Stimulated activated CD4-positive, alpha-beta T cell treated with anti-CD3 and anti-CD28 coated beads, Interleukin-15, amount 100 ng/mL, for 1 hour (primary cell): Measurements from ENCODE around the gene MIS18A.
"Not testable (repeated sequence)": the region's sequence is repeated elsewhere in the genome, so short reads cannot be mapped to it uniquely, and the experiment has no call there.

ENCODE experiments used
- DNase-seq, 2 donors: peaks; one replicate each; pipeline ENCODE4 v3.0.0-alpha.2; 2020; ENCODE audit warnings: low read depth in 1 of 2, low spot score in 1 of 2

The MIS18A gene, protein sequence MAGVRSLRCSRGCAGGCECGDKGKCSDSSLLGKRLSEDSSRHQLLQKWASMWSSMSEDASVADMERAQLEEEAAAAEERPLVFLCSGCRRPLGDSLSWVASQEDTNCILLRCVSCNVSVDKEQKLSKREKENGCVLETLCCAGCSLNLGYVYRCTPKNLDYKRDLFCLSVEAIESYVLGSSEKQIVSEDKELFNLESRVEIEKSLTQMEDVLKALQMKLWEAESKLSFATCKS

DNA sequence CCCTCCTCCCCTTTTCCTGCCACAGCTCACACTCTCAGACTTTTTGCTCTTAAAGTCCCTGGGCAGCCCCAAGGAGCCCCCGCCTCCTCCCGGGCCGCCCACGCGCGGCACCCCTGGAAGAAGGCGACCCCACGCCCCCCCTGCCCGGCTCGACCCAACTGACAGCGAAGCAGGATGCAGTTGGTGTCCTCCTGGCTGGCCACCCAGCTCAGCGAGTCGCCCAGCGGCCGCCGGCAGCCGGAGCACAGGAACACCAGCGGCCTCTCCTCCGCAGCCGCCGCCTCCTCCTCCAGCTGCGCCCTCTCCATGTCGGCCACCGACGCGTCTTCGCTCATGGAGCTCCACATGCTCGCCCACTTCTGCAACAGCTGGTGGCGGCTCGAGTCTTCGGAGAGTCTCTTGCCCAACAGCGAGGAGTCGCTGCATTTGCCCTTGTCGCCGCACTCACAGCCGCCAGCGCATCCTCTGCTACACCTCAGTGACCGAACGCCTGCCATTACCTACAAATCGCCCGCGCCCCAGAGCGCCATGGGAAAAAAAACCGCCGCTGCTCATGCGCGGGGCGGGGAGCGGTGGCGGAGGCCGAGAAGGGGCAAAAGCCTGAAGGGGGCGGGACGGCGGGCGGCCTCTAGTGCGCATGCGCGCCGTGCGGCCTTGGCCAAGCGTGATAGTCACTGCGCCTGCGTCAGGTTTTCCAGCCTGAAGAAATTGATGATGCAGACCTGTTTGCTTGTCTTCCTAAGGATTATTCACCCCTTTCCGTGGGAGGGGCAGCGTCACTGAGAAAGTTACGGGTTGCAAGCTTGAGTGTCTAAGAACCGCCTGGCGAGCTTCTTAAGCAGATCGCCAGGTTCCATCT is at the start of gene MIS18A:
MIS18A (minus strand) TSS at position 532 of the 859 bp plus-strand sequence; CDS start at position 497, 35 bp downstream.
- DNase-seq, result peak; percentile 97 to 98

DNA sequence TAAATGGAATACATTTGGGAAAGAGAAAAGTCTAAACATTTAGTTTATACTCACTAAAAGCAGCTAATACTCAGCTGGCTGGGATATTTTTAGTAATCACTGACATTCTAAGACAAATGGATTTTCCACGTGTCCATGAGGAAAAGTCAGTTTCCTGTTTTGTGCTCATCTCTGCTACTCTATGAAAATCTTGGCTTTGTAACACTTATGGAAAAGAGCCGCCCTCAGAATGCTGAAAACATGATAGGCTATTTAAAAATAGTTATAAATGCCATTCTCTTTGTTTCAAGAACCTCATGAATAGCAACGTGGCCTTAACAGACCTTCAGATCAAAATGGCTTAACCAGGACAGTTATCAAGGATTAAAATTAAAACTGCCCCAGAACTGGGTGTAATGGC is 49.7 kb upstream of the MIS18A start:
- DNase-seq, result no peak

DNA sequence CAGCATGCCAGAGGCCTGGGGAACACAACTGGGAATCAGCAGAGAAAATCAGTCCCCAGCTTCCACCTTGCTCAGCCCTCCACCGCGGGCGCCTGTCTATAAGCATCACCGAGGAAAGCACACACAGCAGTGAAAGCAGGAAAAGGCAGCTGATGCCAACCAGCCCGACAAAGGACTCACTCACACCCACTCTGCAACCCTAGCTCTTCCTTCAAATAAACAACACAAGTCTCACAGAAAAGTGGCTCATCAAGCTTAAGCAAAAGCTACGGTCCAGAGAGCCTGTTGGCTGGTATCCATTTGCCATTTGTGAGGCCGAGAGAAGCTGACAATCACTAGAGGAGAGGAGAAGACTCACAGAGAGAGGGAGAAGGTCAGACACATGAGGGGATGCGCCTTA is 46.9 kb upstream of the MIS18A start:
- no peak for DNase-seq

DNA sequence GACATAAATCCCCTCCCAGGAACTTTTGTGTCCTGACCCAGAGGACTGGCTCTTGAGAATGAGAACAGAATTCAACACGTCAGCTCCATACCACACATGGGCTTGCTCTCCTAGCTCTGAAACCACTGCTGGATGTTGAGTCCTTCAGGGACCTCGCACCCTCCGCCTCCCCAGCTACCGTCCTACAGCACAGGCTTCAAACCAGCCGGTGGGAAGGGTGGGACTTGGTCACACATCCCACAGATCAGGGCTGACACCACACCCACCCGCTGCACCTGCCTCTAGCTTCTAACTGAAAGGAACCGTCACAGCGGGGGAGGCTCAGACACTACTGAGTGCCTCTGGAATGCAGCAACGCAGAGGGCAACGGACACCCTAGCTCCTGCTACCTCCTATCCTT is 43.8 kb upstream of the MIS18A start:
- DNase-seq, result no peak

DNA sequence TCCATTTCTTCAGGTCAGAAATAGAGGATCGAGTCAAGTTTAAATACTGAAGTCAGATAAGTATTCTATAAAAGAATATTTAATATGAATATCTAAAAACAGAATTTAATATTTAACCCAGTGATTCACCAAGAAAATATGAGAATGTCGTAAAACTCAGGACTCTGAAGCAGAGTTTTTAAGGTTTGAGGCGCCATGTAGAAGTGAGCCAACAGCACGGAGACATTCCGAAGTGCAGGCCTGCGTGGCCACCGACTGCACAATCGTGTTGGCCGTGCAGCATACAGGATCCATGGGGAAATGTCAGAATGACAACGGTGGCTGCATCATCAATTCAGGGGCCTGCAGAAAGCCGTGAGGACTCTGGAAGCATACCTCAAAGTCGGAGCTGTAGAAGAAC is 43.3 kb upstream of the MIS18A start:
- DNase-seq, result no peak

DNA sequence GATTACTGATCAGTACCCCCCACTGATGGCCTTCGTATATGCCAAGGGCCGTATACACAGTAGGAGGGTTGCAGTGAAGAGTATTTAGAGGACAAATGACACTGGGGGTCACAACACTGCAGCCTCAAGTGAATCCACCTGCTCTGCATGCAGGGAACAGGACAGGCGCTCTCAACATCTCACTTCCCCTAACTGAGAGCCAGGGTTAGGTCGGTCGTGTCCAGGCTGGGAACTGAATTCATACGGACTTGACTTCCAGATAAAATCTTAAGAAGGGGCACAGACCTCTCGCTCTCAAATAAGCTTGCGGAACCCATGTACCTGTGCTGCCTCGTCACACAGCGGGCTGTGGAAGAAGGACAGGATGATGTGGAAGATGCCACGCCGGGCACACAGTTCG is 42.6 kb upstream of the MIS18A start:
- DNase-seq, result no peak

DNA sequence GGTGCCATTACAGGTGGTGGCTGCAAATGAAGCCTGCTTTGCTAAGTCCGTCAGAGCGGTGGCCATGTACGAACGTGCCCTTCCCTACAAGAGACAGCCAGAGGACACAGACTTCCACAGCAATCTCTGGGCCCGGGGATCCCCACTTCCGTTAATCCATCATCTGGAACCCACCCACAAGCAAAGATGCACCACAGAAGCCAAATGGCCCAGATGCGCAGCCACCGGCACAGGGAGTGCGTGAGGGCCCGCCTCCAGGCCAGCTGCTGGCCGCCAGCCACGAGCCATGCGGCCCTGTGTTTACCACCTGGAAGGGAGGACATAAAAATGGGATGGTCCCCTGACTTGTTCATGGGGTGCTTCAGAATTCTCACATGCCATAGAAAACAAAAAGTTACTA is 41.9 kb upstream of the MIS18A start:
- DNase-seq, result no peak

DNA sequence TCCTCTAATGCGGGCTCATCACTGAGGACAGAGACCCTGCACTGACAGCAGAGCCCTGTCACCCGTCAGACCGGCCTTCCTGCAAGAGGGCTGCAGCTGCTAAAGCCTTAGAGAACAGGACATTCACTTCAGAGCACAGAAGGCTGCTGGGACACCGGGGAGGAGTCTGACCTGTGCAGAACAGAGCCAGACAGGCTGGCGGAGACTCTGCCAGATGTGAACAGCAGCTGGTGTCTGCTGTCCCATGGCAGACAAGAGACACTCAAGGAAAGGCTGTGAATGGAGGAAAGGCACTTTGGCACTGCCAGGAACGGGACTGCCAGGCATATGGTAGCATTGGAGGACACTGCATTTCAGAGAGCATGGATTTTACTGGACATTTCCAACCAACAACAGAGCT is 41.2 kb upstream of the MIS18A start:
- DNase-seq, result no peak

DNA sequence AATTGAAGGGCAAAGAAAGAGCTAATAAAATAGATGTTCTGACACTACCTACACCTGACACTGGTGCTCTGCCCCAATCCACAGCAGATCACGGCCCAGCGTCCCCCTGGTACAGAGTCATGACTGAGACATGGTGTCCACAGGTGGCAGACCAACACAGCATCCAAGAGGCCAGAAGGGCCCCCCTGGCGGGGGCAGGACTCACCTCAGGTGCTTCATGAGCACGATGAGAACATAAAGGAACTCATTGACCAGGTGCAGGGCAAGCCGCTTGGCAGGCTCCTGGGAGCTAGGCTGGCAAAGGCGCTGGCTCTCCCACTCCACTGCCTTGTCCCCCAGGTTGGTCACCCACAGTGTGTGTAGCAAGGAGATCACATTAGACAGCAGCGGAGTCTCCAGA is 40.2 kb upstream of the MIS18A start:
- no peak for DNase-seq

DNA sequence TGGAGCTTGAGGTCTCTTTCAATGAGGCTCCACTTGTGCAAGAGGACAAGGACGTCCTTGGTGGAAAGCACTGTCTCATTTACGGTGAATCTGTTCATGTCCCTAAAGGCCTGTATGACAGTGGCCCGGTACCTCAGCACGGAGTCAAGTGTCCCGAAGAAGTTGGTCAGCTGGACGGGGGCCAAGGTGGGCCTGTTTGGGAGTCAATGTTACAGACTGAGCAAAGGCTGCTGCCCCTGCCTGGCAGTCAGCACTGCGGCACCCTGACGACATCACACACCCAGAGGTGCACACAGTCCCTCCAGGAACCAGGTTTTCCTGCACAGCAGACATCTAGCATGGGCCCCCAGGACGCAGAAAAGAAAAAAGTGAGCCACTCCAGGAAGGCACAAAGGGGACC is 38.9 kb upstream of the MIS18A start:
- no peak for DNase-seq

DNA sequence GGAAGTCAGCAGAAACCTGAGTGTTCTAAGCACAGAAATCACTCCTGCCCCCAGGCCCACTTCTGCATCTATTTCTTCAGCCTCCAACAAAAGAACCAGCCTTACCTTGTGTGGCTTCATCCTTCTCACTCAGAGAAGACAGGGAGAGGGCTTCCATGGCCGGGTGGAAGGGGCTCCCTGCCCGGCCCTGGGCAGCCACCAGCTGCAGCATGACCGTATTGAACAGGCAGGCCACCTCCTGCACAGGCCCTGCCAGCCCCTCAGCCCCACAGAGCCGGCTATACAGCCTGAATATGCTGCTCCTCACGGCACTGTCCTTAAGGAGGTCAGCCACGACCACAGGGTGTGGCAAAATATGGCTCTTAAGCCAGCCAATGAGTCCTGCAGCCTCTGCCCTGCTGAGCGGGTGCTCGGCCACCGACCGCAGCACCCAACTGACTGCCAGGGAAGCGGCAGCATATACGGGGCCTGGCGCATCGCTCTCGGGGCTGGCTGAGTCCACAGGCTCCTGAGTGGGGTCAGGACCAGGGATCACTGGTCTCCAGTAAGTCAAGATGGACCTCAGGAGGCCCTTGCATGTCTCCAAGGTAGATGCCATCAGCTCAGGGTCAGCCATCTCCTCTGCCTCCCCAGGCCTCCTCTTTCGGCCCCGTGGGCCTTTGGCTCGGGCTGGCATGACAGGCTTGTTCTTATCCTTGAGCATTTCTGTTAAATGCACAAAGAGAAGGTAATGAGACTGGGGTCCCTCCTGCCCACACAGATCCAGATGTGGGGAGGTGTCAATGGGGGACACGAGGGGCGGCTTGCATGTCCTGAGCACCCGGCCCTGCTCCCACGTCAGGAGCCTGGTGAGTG is 37.7 kb upstream of the MIS18A start:
- DNase-seq, result no peak

DNA sequence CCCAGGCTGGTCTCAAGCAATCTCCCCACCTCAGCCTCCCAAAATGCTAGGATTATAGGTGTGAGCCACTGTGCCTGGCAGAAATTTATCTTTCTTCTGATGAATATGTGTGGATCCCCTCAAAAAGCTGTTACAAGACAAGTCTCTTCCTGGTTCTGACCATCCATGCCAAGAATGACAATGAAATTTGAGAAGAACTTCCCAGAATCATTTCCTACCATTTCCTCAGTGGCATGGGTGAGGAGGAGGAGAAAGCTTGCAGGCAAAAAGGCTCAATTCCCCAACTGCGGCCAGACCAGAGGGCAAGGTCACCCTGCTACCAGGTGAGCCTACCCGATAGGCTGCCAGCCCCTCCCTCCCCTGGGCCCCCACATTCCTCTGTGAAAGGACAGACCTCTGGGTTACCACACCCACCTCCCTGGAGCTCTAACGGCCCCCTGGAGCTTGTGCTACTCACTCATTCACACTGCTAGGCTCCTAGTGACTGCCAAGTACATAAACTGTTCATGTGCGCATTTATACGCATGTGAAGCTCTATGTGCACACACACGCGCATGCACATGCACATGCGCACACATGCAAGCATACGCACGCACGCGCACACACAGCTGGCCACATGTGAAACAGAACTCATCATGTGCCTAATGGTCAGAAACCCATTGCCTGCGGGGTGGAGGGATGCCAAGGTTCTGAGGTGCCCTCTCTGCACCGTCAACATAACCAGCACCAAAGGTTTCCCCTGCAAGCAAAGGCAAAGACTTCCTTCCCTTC is 36.8 kb upstream of the MIS18A start:
- DNase-seq, result no peak

DNA sequence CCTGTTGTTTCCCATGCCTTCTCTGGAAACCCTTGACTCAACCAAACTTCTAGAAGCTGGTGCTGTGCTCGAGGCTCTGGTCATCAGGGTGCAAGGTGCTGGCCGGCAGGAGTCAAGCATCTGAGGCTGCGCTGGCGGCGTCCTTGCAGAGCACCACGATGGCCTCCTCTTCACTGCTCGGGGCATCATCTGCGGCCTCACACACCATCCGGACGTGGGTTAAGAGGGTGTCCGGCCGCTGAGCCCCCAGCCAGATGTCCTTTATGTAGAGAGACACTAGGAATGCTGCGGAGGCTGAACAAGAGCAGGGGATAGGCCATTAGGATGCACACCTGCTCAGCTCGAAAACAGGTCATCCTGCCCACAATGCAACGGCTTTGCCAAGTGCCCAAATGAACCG is 36.0 kb upstream of the MIS18A start:
- no peak for DNase-seq

DNA sequence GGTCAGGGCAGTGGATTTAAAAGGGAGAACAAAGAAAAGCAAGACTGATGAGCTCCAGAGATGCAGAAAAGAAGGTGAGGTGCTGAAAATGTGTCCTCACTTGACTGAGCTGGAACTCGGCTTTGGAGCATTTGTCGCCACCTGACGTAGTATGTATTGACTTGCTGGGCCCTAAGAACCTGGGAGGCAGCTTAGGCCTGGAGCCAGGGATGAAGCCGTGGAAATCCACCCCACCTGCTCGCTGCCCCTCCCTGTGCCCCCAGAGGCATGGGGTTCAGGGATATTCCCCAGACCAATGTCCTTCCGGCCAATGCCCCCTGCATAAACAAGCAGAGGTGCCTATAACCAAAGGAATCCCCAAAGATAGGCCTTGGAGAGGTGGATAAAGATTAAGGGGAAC is 34.1 kb upstream of the MIS18A start:
- DNase-seq, result no peak

DNA sequence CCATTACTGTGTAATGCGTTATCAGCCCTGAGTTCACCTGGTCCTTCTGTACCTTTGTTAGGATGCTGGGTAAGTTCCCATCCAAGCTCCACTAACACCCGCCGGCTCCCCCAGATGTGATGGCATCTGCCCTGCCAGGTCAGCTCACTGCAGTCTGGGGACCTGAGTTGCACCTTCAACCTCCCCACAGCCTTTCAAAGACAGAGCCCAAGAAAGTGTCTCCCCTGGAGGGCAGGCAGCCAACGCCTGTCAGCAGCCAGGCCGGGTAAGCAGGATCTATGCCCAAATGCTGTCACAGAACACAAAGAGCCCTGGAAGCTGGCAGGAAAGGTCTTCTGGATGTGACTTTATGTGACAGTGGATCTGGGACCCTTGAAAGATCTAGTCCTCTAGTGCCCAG is 33.5 kb upstream of the MIS18A start:
- no peak for DNase-seq

DNA sequence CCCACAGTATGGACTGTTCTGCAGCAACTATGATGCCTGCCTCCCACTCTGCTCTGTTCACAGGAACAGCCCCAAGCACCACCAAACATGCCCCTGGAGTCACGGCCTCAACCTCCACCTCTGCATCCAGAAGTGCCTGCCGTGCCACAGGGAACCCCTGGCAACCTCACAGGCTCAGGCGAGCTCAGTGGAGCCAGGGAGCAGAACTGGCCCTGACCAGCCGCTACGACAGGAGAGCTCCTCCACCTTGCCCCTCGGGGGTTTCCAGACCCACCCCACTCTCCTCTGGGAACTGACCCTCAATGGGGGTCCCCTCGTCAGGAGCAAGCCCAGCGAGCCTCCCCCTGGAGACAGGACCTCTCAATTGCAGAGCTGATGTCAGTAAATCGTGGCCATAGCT is 32.8 kb upstream of the MIS18A start:
- no peak for DNase-seq

DNA sequence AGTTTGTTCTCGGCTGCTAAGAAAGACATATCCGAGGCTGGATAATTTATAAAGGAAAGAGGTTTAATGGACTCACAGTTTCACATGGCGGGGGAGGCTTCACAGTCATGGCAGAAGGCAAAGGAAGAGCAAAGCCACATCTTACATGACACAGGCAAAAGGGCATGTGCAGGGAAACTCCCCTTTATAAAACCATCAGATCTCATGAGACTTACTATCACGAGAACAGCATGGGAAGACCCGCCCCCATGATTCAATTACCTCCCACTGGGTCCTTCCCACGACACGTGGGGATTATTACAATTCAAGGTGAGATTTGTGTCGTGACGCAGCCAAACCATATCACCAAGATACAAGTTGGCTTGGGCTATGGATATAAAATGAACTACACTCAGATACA is 32.1 kb upstream of the MIS18A start:
- DNase-seq, result not testable (repeated sequence)

DNA sequence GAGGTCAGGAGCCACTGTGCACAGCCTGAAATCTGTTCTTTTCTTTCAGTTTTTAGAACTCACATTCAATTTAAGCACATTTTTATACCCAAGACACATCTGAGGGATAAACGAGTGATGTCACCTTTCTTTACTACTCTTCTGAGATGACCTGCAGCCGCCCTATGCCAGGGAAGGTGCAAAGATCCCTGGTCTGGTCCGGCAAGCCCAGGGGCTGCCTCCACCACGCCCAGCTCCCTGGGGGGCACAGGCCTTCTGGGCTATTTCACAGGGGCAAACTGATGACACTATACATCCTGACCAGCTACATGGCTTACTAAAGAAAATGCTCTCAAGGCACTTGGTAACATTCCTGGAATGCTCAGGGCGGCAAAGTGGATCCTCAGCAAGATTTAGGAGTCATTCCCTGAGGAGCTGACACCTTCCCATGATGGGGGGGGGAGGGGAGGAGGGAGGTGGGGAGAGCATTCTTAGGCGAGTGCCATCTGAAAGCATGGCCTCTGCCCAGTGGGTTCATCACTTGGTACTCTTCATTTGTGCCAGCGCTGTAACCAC is 31.1 kb upstream of the MIS18A start:
- no peak for DNase-seq

DNA sequence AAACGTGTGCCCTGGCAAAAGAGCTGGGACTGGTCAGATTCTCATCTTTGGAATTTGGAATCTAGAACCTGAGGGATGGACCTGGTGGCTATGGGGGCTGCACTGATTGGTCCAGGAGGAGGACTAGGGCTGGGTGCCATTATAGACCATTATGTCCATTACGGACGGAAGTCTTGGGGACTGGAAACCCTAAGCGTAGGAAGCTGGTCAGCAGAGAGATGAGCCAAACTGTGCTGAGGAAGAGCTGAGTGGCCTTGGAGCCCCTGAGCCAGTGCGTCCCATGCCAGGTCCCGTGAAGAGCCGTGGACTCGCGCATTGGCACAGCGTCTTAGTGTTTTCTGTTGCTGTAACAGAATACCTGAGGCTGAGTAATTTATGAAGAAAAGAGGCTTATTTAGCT is 29.8 kb upstream of the MIS18A start:
- no peak for DNase-seq

DNA sequence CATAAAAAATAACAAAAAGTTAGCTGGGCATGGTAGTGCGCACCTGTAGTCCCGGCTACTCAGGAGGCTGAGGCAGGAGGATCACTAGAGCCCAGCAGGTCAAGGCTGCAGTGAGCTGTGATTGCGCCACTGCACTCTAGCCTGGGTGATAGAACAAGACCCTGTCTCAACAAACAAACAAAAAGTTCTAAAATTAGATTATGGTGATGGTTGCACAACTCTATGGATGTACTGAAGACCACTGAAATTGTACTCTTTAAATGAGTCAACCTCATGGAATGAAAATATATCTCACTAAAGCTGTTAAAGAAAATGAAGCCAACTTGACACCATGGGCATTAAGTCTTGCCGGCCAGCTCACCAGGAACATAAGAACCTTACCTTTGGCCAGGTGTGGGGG is 28.9 kb upstream of the MIS18A start:
- DNase-seq, result no peak
